Activated B cell treated with CpG ODN at 0.5 μM for 24 hours (primary cell): Measurements from ENCODE around the gene MKLN1. TPM values are rescaled to one million over a fixed set of nuclear protein-coding genes. Genes with fewer than 3 reads are reported as not detected.

Experiments used
- ATAC-seq: fragments of 200-7000 bp; cut with Tn5 transposase; one replicate; pipeline ENCODE4 v1.10.0; 2021; ENCODE audit warnings: low read depth, mild to moderate bottlenecking, moderate library complexity
- CTCF ChIA-PET: fragments of 350-600 bp; sonication (Branson Sonifier 250); formaldehyde crosslinking; loops from one replicate; lab custom pipeline; 2021; ENCODE audit warnings: antibody characterized with exemption; lab: Charles Lee
- POLR2A ChIA-PET: fragments of 350-600 bp; sonication (Branson Sonifier 250); formaldehyde crosslinking; loops from one replicate; lab custom pipeline; 2021; ENCODE audit warnings: antibody characterized with exemption; lab: Charles Lee
- DNase-seq: peaks from one replicate; pipeline ENCODE4 v3.0.0; 2022
- H3K27ac Mint-ChIP-seq: one replicate; pipeline ENCODE4 v1.8.0; 2020; ENCODE audit warnings: mixed read lengths
- H3K27me3 Mint-ChIP-seq: one replicate; pipeline ENCODE4 v1.8.0; 2021; ENCODE audit warnings: mixed read lengths
- H3K36me3 Mint-ChIP-seq: one replicate; pipeline ENCODE4 v1.8.0; 2021; ENCODE audit warnings: low read depth, mixed read lengths
- H3K4me1 Mint-ChIP-seq: one replicate; pipeline ENCODE4 v1.8.0; 2021; ENCODE audit warnings: mixed read lengths
- H3K4me3 Mint-ChIP-seq: one replicate; pipeline ENCODE4 v1.8.0; 2020; ENCODE audit warnings: mild to moderate bottlenecking, mixed read lengths
- H3K9me3 Mint-ChIP-seq: one replicate; pipeline ENCODE4 v1.8.0; 2020; ENCODE audit warnings: mixed read lengths
- intact Hi-C: fragments of 100-400 bp; cut with micrococcal nuclease; formaldehyde crosslinking; loops from one replicate; pipeline ENCODE4 v1.15.1; 2024
- total RNA-seq: library from RNA; stranded (reverse); gene quantifications from 2 replicates; pipeline ENCODE4 v1.2.3, GENCODE V29; 2022
- TF ChIP-seq, protein P1 (sequence below): fragments of 200-600 bp; IDR thresholded peaks from one replicate; pipeline ENCODE4 v1.8.0; 2022; ENCODE audit warnings: antibody characterized with exemption, mild to moderate bottlenecking

The MKLN1 gene
- total RNA-seq, 1 donor from 2014 or later, result 64.6 TPM

DNA sequence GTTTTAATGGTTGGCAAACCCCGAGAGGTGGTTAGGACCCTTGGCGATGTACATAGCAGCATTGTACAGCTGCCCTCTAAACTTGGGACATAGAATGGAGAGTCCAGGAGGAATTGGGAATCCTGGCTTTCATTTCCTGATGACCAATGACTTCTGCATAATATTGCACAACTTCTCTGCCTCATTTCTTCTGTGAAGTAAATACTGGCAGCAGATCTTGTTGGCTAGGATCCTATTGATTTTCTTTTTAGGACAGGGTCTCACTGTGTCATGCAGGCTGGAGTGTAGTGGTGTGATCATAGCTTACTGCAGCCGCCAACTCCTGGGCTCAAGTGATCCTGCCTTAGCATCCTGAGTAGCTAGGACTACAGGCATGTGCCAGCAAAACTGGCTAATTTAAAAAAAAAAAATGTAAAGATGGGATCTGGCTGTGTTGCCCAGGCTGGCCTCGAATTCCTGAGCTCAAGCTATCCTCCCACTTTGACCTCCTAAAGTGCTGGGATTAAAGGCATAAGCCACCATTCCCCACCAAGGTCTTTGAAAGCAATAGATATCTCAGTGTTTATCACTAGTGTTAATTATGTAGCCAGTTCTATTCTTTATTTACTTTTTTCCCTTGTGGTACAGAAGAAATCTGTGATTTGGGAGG, 170.7 kb downstream of the MKLN1 start:
- no peak overlapping the region for H3K27ac Mint-ChIP-seq
- peaks cover 28% of the 10 kb centered on the region for H3K36me3 Mint-ChIP-seq
- POLR2A ChIA-PET, result no interaction called here
- DNase-seq, result no peak
- H3K9me3 Mint-ChIP-seq, result no peaks in the 10 kb centered on the region
- no peak overlapping the region for H3K4me3 Mint-ChIP-seq
- peaks cover 9% of the 10 kb centered on the region for H3K4me1 Mint-ChIP-seq
- no peak for ATAC-seq
- intact Hi-C loops, result no loop called here
- TF ChIP-seq, protein P1, sequence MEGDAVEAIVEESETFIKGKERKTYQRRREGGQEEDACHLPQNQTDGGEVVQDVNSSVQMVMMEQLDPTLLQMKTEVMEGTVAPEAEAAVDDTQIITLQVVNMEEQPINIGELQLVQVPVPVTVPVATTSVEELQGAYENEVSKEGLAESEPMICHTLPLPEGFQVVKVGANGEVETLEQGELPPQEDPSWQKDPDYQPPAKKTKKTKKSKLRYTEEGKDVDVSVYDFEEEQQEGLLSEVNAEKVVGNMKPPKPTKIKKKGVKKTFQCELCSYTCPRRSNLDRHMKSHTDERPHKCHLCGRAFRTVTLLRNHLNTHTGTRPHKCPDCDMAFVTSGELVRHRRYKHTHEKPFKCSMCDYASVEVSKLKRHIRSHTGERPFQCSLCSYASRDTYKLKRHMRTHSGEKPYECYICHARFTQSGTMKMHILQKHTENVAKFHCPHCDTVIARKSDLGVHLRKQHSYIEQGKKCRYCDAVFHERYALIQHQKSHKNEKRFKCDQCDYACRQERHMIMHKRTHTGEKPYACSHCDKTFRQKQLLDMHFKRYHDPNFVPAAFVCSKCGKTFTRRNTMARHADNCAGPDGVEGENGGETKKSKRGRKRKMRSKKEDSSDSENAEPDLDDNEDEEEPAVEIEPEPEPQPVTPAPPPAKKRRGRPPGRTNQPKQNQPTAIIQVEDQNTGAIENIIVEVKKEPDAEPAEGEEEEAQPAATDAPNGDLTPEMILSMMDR, result no peak
- CTCF ChIA-PET, result interaction anchor here (0.9 kb wide), 1 partner anchor 9 kb away, joined by 4 read pairs; no protein-coding TSS in a partner anchor
- no peaks in the 10 kb centered on the region for H3K27me3 Mint-ChIP-seq

DNA sequence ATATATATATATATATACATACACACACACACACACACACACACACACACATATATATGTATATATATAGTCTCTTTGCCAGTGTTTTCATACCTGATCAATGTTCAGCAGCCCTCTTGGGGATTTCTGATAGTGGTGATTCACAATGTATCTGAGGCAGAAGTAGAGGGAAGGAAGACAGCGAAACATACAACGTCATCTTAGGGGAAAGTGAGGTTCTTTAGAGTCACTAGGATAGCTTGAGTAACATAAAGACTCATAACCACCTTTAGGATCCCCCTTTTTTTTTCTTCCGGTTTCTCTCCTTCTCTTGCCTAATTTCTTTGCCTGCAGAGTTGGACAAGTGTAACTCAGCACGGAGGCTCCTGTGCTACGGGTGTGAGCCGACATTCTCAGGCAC, 172.1 kb downstream of the MKLN1 start:
- ChIA-PET POLR2A (no interaction called here), CTCF (no interaction called here)
- TF ChIP-seq, protein P1, result no peak
- no peak for DNase-seq
- no peak overlapping the region for H3K4me3 Mint-ChIP-seq
- H3K4me1 Mint-ChIP-seq, result peaks cover 10% of the 10 kb centered on the region
- H3K36me3 Mint-ChIP-seq, result peaks cover 28% of the 10 kb centered on the region
- no peak for ATAC-seq
- intact Hi-C loops, result no loop called here
- H3K27ac Mint-ChIP-seq, result no peak overlapping the region
- no peaks in the 10 kb centered on the region for H3K9me3 Mint-ChIP-seq
- no peaks in the 10 kb centered on the region for H3K27me3 Mint-ChIP-seq

DNA sequence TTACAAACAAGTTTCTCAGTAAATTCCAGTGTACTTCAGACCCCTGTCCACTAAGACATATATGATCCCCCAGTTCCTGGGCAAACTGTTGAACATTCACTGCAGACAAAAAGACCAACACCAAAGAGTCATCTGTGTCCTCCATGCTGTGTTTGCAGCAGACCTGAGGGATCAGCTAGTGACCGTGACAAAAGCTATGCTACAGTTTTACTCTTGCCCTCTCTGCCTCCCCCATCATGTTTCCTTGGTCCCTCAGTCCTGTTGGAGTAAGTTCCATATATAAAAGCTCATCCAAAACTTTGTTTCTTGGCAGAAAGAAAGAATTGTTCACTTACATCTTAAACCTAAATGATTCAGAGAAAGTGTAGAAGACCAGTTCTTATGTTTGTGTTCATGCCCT, 172.7 kb downstream of the MKLN1 start:
- Mint-ChIP-seq H3K27me3 (no peaks in the 10 kb centered on the region), H3K4me1 (peaks cover 11% of the 10 kb centered on the region), H3K9me3 (no peaks in the 10 kb centered on the region), H3K36me3 (peaks cover 25% of the 10 kb centered on the region), H3K27ac (no peak overlapping the region), H3K4me3 (no peak overlapping the region)
- TF ChIP-seq, protein P1, result no peak
- intact Hi-C loops, result no loop called here
- CTCF ChIA-PET, result interaction anchor here (1.2 kb wide), 1 partner anchor 155 kb away, joined by 5 read pairs; no protein-coding TSS in a partner anchor
- POLR2A ChIA-PET, result interaction anchor here (0.5 kb wide), 1 partner anchor 493 kb away, joined by 3 read pairs; no protein-coding TSS in a partner anchor
- DNase-seq (no peak), ATAC-seq (no peak)

DNA sequence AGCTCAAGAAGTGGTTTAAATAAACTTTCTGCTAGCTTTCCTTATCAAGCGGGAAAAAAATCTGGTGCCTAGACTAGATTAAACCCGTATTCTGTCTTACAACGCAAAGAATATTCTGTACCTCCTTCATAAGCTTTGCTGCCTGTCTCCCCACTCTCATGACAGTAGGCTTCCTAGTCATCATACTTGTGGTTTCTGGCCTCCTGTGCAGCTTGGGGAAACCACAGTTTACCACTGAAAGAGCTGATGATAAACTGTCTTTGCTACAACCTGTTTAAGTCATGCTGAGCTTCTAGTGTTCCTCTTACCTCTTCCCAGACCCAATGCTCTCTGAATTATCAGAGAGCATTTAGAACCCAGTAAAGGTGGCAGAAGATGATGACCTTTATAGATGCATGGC, 173.7 kb downstream of the MKLN1 start:
- Mint-ChIP-seq H3K9me3 (no peaks in the 10 kb centered on the region), H3K4me3 (no peak overlapping the region), H3K27me3 (no peaks in the 10 kb centered on the region), H3K27ac (peak overlapping the region; percentile 8), H3K4me1 (peaks cover 11% of the 10 kb centered on the region), H3K36me3 (peaks cover 21% of the 10 kb centered on the region)
- TF ChIP-seq, protein P1, result no peak
- intact Hi-C loops, result no loop called here
- ChIA-PET CTCF (interaction anchor here (1.0 to 1.2 kb wide), 2 partner anchors 62 to 154 kb away, joined by 3 to 5 read pairs; no protein-coding TSS in a partner anchor), POLR2A (no interaction called here)
- no peak for DNase-seq
- peak; percentile 40 for ATAC-seq

DNA sequence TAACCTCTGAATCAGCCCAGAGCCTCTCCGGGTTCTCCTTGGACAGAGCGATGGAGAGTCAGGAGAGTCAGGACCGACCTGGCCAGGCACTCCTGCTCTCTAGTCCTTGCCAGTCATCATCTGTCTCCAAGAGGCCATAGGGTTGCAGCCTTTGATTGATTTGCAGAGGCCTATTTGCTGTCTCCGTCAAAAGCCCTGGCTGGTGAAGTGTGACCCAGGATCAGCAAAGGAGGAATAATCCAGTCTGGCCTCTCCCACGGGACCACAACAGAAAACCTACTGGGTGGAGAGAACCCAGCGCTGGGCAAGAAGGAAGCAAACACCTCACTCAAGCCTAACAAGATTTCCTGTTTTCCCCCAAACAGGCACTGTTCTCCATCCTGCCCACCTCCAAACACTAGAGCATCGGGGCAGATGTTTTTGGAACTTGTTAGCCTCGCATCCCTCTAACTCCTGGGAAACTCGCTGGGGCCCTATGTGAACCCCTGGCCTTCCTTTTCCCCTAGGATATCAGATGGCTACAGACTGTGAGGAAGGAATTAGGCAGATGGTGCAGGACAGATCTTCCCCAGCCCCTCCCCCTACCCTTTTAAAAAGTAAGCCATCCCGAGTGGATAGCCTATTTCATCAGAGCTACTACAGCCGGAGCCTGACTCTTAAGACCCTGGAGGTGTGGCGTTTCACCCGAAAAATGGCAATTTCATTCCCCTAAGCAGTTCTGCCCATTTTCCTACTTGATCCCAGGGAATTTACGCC, 174.4 kb downstream of the MKLN1 start:
- TF ChIP-seq, protein P1, result no peak
- POLR2A ChIA-PET, result no interaction called here
- intact Hi-C loops, result no loop called here

More for the DNA sequence above, 174.4 kb downstream of the MKLN1 start:
- Mint-ChIP-seq H3K36me3 (peaks cover 15% of the 10 kb centered on the region), H3K4me3 (no peak overlapping the region), H3K27ac (no peak overlapping the region), H3K9me3 (no peaks in the 10 kb centered on the region), H3K4me1 (peaks cover 11% of the 10 kb centered on the region), H3K27me3 (no peaks in the 10 kb centered on the region)
- CTCF ChIA-PET, result interaction anchor here (1.0 to 1.2 kb wide), 3 partner anchors 61 to 153 kb away, joined by 3 to 5 read pairs (median 4); no protein-coding TSS in a partner anchor
- no peak for ATAC-seq
- DNase-seq, result no peak
